SU-DHL-6 (cell line): Measurements from ENCODE around the gene CCM2.
A peak's percentile ranks its signal among the peaks of the same experiment; 100 is the strongest.

ENCODE experiments used
- H2AFZ ChIP-seq: fragments of 200-600 bp; sonication (generic); 2 replicates; pipeline ENCODE4 v1.6.1; 2014; ENCODE audit warnings: low read depth, mild to moderate bottlenecking, moderate library complexity, mixed read lengths, antibody characterized with exemption, low read length; ENCODE audit not compliant: severe bottlenecking
- H3F3A ChIP-seq: fragments of 200-600 bp; shearing (Covaris generic); 2 replicates; pipeline ENCODE4 v1.6.0; 2016; ENCODE audit warnings: antibody characterized with exemption, mild to moderate bottlenecking; ENCODE audit not compliant: insufficient read depth
- H3K27ac ChIP-seq: fragments of 200-600 bp; sonication (generic); 2 replicates; pipeline ENCODE4 v1.5.1; 2016; ENCODE audit warnings: low read depth, mild to moderate bottlenecking, low read length, moderate library complexity, mixed read lengths
- H3K27me3 ChIP-seq: fragments of 200-600 bp; sonication (generic), shearing (Covaris generic); 2 replicates; pipeline ENCODE4 v1.6.0; 2014; ENCODE audit warnings: mild to moderate bottlenecking, low read length
- H3K36me3 ChIP-seq: fragments of 200-600 bp; sonication (generic); 2 replicates; pipeline ENCODE4 v1.6.1; 2014; ENCODE audit warnings: mild to moderate bottlenecking, low read length, mixed read lengths
- H3K4me2 ChIP-seq: fragments of 300-600, 200-600 bp; shearing (Covaris generic), sonication (generic); 2 replicates; pipeline ENCODE4 v1.6.0; 2014; ENCODE audit warnings: low read length, low read depth, mild to moderate bottlenecking; ENCODE audit not compliant: poor library complexity, severe bottlenecking
- H3K4me3 ChIP-seq: fragments of 200-600 bp; sonication (generic); 2 replicates; pipeline ENCODE4 v1.5.1; 2014; ENCODE audit warnings: antibody characterized with exemption, low read length, mild to moderate bottlenecking, mixed read lengths; ENCODE audit not compliant: insufficient read depth, poor library complexity, severe bottlenecking
- H3K79me2 ChIP-seq: fragments of 200-600 bp; sonication (generic); 2 replicates; pipeline ENCODE4 v1.6.1; 2014; ENCODE audit warnings: mild to moderate bottlenecking, low read length, moderate library complexity; ENCODE audit not compliant: insufficient read depth
- H3K9ac ChIP-seq: fragments of 200-600 bp; sonication (generic); 2 replicates; pipeline ENCODE4 v1.7.0; 2014; ENCODE audit warnings: mild to moderate bottlenecking, low read length
- H3K9me2 ChIP-seq: fragments of 200-600 bp; sonication (generic); replicated peaks from 2 replicates; pipeline ENCODE4 v1.6.1; 2014; ENCODE audit warnings: low read length; ENCODE audit not compliant: insufficient read depth
- H3K9me3 ChIP-seq: fragments of 200-600 bp; sonication (generic); 2 replicates; pipeline ENCODE4 v1.6.1; 2014; ENCODE audit warnings: low read length, mixed read lengths; ENCODE audit not compliant: insufficient read depth
- H4K20me1 ChIP-seq: fragments of 200-600 bp; sonication (generic); 2 replicates; pipeline ENCODE4 v1.6.1; 2014; ENCODE audit warnings: low read depth, mild to moderate bottlenecking, antibody characterized with exemption, low read length, moderate library complexity, mixed read lengths
- EZH2phosphoT487 ChIP-seq: fragments of 200-600 bp; sonication (generic), shearing (Covaris generic); conservative IDR thresholded peaks from 2 replicates; pipeline ENCODE4 v1.6.1; 2018; ENCODE audit warnings: mild to moderate bottlenecking, antibody characterized with exemption, low read length, moderate library complexity, mixed read lengths
- TF ChIP-seq, protein P1 (sequence below): fragments of 200-600 bp; sonication (generic); IDR thresholded peaks from one replicate; pipeline ENCODE4 v1.5.1; 2017; ENCODE audit warnings: antibody characterized with exemption, mild to moderate bottlenecking, low read length, moderate library complexity; ENCODE audit not compliant: insufficient read depth, poor library complexity, severe bottlenecking

Gene CCM2

DNA sequence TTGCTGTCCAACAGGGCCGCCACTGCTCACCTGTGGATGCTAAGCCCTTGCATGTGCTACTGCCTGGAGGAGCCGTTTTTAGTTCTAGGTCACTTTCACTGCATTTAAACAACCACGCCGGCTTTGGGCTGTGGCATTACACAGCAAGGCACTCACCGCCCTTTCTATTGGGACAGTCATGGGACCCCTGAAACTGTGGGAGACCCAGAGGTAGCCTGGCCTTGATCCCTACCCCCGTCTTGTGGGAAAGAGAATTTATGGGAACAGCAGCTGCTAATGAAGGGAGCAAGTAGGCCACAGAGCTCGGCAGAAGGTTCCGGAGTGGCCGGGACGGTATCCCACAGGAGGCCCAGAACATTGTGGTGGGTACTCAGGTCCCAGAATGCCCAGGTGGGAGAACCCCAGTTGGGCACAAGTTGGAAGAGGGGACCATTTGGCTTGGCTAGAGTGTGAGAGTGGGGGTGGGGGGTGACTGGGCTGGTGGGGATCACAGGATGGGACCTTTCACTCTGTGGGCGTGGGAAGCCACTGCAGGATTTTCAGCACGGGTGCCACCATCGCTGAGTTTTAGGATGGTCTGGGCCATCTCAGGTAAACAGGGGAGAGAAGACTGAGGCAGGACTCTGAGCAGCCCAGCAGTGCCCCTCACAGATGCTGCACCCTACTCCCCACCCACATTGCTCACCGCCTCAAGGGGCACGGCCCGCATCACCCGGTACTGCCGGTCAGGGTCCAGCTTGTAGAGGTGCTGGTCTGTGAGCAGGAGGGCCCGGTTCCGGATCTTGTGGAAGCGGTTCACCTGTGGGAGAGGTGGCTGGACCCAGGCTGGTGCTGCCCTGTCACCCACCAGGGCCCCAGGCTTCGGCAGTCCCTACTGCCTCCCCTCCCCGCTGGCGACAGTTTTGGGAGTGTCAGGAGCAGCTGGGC, 36.4 kb upstream of the CCM2 start:
- H3K4me2 ChIP-seq, result no peak overlapping the region
- no peaks in the 10 kb centered on the region for H3K36me3 ChIP-seq
- no peak overlapping the region for H3K9ac ChIP-seq

DNA sequence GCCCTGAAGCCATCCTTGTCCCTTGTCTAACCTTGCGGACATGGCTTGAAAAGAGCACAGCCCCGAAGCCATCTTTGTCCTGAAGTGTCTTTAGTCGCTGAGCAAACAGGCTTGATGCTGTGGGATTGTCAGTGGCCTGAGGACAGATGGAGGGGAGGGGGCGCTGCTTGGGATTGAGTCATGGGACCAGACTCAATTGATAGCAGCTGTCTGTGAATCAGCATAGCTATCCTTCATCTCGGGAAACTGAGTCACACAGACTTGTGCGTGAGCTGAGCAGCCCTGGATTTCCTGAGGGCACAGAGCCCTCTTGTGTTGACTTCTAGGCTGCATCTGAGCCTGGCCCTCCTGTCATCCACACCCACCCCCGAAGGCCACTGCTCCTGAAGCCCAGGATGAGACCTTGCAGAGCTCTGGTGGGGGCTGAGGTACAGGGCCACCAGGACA, 35.6 kb upstream of the CCM2 start:
- Histone ChIP-seq H4K20me1 (no peaks in the 10 kb centered on the region), H3K4me3 (no peak overlapping the region), H3K79me2 (no peaks in the 10 kb centered on the region), H3F3A (no peaks in the 10 kb centered on the region), H3K9me3 (no peaks in the 10 kb centered on the region), H3K27me3 (no peaks in the 10 kb centered on the region), H3K4me2 (no peak overlapping the region), H3K9me2 (no peaks in the 10 kb centered on the region), H2AFZ (no peak overlapping the region), H3K36me3 (no peaks in the 10 kb centered on the region), H3K27ac (no peak overlapping the region), H3K9ac (no peak overlapping the region)
- TF ChIP-seq, protein P1, sequence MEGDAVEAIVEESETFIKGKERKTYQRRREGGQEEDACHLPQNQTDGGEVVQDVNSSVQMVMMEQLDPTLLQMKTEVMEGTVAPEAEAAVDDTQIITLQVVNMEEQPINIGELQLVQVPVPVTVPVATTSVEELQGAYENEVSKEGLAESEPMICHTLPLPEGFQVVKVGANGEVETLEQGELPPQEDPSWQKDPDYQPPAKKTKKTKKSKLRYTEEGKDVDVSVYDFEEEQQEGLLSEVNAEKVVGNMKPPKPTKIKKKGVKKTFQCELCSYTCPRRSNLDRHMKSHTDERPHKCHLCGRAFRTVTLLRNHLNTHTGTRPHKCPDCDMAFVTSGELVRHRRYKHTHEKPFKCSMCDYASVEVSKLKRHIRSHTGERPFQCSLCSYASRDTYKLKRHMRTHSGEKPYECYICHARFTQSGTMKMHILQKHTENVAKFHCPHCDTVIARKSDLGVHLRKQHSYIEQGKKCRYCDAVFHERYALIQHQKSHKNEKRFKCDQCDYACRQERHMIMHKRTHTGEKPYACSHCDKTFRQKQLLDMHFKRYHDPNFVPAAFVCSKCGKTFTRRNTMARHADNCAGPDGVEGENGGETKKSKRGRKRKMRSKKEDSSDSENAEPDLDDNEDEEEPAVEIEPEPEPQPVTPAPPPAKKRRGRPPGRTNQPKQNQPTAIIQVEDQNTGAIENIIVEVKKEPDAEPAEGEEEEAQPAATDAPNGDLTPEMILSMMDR, result peak; percentile 23
- TF ChIP-seq EZH2phosphoT487, result no peak

More for the DNA sequence above, 36.4 kb upstream of the CCM2 start:
- TF ChIP-seq, protein P1, result no peak
- no peak for TF ChIP-seq EZH2phosphoT487
- Histone ChIP-seq H3K27me3 (no peaks in the 10 kb centered on the region), H3F3A (no peaks in the 10 kb centered on the region), H3K27ac (no peak overlapping the region), H3K4me3 (no peak overlapping the region), H3K9me2 (no peaks in the 10 kb centered on the region), H3K9me3 (no peaks in the 10 kb centered on the region), H2AFZ (no peak overlapping the region), H4K20me1 (no peaks in the 10 kb centered on the region), H3K79me2 (no peaks in the 10 kb centered on the region)

DNA sequence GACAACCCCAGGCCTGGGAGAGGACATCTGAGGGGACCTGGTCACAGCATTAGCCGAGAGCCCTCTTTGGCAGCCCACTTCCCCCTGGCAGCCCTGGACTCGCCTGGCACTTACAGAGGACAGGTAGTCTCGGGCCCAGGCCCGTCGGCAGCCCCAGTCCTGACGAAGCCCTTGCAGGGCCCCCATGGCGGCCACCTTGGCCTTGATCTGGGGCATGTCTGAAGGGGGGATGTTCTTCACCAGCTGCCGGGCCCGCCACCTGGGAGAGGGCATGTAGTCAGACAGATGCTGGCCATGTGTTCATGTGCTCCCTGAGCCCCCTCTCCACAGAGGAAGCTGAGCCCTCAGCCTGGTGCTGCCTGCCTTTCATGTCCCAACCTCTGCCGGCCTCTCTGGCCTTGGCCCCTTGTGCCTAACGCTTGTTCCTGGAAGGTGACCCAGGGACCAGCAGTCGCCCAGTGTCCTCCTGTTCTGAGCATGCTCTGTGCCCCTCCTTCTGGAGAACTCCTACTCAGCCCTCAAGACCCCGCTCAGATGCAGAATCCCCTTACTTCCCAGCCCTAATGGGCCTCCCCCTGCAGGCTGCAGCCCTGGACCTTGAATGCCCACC, 35.1 kb upstream of the CCM2 start:
- Histone ChIP-seq H3K27ac (no peak overlapping the region), H3K9me2 (no peaks in the 10 kb centered on the region), H3F3A (no peaks in the 10 kb centered on the region), H3K36me3 (no peaks in the 10 kb centered on the region), H3K9me3 (no peaks in the 10 kb centered on the region), H3K4me2 (no peak overlapping the region), H3K4me3 (no peak overlapping the region), H2AFZ (no peak overlapping the region), H4K20me1 (no peaks in the 10 kb centered on the region), H3K9ac (no peak overlapping the region), H3K79me2 (no peaks in the 10 kb centered on the region), H3K27me3 (no peaks in the 10 kb centered on the region)
- TF ChIP-seq EZH2phosphoT487, result no peak
- TF ChIP-seq, protein P1, result no peak
